Urinary bladder (tissue), 4 donors: ENCODE measurements around the gene PANK4. TPM values are rescaled to one million over a fixed set of nuclear protein-coding genes. Genes with fewer than 3 reads are reported as not detected.

Experiments used
- DNase-seq: peaks from one replicate; pipeline ENCODE4 v3.0.0-alpha.2; 2015; ENCODE audit errors: extremely low spot score
- H3K27ac ChIP-seq: one replicate; pipeline ENCODE4 v1.5.1; 2013; ENCODE audit warnings: low read depth, mild to moderate bottlenecking, moderate library complexity
- H3K36me3 ChIP-seq: one replicate; pipeline ENCODE4 v1.6.1; 2013; ENCODE audit warnings: mild to moderate bottlenecking, moderate library complexity; ENCODE audit not compliant: insufficient read depth
- H3K4me1 ChIP-seq: one replicate; pipeline ENCODE4 v1.6.1; 2013; ENCODE audit warnings: mild to moderate bottlenecking, moderate library complexity; ENCODE audit not compliant: insufficient read depth
- H3K4me3 ChIP-seq: one replicate; pipeline ENCODE4 v1.5.1; 2013; ENCODE audit warnings: low read depth, low read length
- WGBS: extraction: QIAGEN DNeasy Blood & Tissue Kit; methylation state at CpG from one replicate; pipeline ENCODE4 v1.1.7; 2013; 5-methylcytosine and 5-hydroxymethylcytosine counted together
- polyA plus RNA-seq: library from polyadenylated mRNA; stranded (reverse); fragments of 200-250 nt; gene quantifications from one replicate; pipeline ENCODE4 v1.2.3, GENCODE V29; 2013
- total RNA-seq: library from RNA; depleted of rRNA; stranded (reverse); fragments of >200 nt; gene quantifications from one replicate; pipeline ENCODE4 v1.2.3, GENCODE V29; 2014
- donor health status: healthy with polysubstance abuse.
- donor health status: healthy.

The PANK4 gene
- total and polyA plus RNA-seq, 2 donors, result 19.2 to 28.6 TPM

DNA sequence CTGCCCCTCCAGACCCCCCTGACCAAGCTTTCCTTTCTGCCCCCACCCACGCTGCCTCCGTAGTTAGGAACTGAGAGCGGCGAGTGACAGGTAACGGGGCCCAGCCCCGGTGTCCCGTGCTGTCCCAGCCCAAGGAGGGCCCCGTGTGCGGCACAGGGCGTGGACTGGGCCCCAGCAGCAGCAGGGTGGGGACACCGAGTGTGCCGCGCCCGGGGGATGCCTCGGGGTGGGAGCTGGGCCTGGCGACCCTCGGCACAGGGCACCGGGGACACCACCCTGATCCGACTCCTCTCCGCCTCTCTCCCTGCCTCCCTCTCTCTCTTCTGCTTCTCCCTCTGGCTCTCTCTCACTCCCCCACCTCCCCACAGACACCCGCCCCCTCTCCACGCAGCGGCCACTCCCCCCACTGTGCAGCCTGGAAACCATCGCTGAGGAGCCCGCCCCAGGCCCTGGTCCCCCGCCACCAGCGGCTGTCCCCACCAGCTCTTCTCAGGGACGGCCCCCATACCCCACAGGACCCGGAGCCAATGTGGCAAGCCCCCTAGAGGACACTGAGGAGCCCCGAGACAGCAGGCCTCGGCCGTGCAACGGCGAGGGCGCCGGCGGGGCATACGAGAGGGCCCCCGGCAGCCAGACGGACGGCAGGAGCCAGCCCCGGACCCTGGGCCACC is 22.7 kb downstream of the PANK4 start:
- 33% methylated on average over 42 of the region's 42 CpGs for WGBS
- DNase-seq, result no peak
- Histone ChIP-seq H3K4me1 (no peaks in the 10 kb centered on the region), H3K27ac (no peak overlapping the region), H3K36me3 (peaks cover 3% of the 10 kb centered on the region), H3K4me3 (no peak overlapping the region)

DNA sequence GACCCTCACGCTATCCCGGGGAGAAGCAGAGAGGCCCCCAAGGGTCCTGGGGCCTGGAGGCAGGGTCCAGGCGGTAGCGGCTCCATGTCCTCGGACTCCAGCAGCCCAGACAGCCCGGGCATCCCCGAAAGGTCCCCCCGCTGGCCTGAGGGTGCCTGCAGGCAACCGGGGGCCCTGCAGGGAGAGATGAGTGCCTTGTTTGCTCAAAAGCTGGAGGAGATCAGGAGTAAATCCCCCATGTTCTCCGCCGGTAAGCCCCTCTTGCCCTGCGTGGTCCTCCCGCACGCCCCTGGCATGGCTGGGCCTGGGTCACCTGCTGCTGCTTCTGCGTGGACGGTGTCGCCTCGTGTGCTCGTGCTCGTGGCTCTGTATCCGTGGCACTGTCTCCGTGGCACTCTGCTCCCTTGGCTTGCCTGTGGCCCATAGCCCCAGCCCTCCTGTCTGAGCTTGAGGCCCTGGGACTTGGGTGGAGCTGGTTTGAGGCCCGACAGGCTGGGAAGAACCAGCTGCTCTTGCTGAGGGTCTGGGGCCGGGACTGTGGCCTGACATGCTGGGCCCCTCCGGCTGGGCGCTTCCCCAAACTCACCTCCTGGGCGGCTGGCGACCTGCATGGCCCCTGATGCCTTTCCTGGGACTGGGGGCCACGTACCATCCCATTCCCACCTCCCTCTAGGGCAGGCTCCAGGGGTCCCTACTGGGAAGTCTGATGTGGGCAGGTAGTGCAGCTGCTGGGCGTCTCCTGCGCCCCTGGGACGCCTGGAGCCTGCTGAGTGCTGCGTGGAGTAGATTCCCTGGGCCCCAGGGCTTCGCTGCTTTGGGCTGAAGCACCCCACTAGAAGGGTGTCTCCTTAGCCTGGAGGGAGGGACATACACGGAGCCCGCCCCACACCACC is 23.5 kb downstream of the PANK4 start:
- no peaks in the 10 kb centered on the region for H3K4me1 ChIP-seq
- no peak for DNase-seq
- no peak overlapping the region for H3K27ac ChIP-seq
- H3K36me3 ChIP-seq, result peaks cover 1% of the 10 kb centered on the region
- 57% methylated on average over 36 of the region's 36 CpGs for WGBS
- no peak overlapping the region for H3K4me3 ChIP-seq

DNA sequence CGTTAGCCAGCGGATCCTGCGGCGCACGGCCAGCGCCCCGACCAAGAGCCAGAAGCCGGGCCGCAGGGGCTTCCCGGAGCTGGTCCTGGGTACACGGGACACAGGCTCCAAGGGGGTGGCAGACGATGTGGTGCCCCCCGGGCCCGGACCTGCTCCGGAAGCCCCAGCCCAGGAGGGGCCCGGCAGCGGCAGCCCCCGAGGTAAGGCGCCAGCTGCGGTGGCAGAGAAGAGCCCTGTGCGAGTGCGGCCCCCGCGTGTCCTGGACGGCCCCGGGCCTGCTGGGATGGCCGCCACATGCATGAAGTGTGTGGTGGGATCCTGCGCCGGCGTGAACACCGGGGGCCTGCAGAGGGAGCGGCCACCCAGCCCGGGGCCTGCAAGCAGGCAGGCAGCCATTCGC is 24.2 kb downstream of the PANK4 start:
- no peak for DNase-seq
- Histone ChIP-seq H3K4me1 (no peaks in the 10 kb centered on the region), H3K4me3 (no peak overlapping the region), H3K36me3 (no peaks in the 10 kb centered on the region), H3K27ac (no peak overlapping the region)
- WGBS, result 84% methylated on average over 34 of the region's 34 CpGs

DNA sequence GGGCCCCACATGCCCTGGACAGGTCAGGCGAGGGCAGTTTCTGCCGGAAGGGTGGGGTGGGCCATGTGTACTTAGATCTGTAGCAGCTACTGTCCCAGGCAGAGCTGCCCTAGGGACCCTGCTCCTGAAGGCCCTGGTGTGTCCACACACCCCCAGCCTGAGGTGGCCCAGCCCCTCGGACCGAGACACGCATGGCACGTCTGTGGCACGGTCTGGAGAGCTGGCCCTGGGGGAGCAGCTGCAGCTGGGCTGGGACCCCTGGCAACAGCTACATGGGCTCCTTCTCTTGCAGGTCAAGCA is 24.6 kb downstream of the PANK4 start:
- no peak for DNase-seq
- Histone ChIP-seq H3K4me1 (no peaks in the 10 kb centered on the region), H3K4me3 (no peak overlapping the region), H3K27ac (no peak overlapping the region), H3K36me3 (no peaks in the 10 kb centered on the region)
- 72% methylated on average over 7 of the region's 7 CpGs for WGBS

DNA sequence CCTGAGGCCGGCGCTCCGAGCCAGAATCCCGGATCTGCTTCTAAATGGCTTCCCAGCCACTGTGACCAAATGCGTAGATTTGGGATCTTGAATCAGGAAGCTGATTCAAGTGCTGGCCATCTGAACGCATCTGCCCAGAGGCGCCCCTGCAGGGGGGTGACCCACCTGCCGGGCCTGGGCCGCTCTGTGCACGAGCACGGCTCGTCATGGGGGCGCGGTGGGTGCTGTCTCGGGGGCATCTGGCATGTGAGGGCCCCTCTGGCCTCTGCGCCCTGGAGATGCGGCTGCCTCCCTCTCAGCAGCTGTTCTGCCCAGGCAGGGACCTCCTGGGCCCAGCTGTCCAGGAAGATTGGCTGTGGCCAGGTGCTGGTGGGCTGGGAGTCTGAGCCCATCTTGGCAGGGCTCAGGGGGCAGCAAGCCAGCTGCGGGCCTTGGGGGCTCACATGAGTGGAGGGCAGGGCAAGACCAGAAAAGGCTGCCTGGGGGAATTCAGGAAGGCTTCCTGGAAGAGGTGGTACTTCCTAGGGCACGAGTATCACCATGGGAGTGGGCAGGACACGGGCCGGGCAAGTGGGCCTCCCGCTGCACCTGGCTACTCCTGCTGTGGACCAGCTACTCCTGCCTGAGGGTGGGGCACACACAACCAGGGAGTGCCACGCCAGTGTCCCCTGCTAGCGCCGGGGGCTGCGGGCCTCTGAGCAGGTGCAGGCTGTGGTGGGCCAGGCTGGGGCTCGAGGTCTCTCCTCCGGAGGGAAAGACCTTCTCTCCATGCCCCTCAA is 25.2 kb downstream of the PANK4 start:
- H3K4me1 ChIP-seq, result no peaks in the 10 kb centered on the region
- WGBS, result 71% methylated on average over 28 of the region's 28 CpGs
- no peak overlapping the region for H3K4me3 ChIP-seq
- H3K27ac ChIP-seq, result no peak overlapping the region
- H3K36me3 ChIP-seq, result no peaks in the 10 kb centered on the region
- no peak for DNase-seq

DNA sequence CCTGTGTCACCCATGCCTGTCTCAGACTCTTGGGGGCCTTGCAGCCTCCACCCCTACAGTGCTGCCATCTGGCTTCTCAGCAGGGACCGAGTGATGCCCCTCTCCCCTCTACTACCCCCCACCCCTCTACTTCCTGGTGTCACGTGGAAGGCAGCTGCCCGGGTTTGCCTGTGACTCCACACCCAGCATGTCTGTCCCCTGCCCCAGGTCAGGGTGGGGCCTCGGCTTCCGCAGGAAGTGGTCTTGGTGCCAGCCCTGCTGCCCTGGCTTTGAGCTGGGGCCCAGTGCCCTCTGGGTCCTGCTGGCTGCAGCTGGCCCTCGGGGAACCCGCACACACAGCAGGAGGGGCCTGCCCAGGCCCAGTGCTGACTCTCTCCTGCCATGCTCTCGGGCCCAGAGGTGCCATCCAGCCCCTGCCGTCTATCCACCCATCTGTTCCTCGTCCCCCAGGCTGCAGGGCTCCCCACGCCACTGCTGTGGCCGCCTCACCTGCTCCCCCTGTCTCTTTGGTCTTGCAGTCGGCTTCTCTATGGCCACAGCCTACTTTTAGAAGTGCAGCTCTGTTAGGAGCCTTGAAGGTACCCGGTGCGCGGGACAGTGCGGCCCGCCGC is 26.3 kb downstream of the PANK4 start:
- no peaks in the 10 kb centered on the region for H3K36me3 ChIP-seq
- DNase-seq, result no peak
- H3K27ac ChIP-seq, result no peak overlapping the region
- WGBS, result 57% methylated on average over 19 of the region's 19 CpGs
- H3K4me3 ChIP-seq, result no peak overlapping the region
- no peaks in the 10 kb centered on the region for H3K4me1 ChIP-seq

DNA sequence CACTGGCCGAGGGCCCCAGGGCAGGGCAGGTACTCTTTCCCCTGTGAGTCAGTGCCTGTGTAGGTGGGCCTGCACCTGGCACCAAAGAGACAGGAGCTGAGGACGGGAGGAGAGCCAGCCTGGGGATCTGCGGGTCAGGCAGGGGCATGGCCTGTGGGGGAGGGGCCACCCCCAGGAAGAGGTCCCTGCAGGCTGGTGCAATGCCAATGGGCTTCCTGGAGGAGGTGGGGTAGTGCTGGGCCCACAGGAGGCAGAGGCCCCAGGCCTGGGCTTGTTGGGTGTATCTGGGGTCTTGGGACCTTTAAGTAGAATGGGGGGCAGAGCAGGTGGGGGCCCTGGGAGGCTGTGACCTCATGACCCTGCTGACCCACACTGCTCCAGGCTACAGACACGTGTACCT is 27.1 kb downstream of the PANK4 start:
- Histone ChIP-seq H3K4me1 (no peaks in the 10 kb centered on the region), H3K36me3 (no peaks in the 10 kb centered on the region), H3K27ac (no peak overlapping the region), H3K4me3 (no peak overlapping the region)
- WGBS, result 68% methylated on average over 4 of the region's 4 CpGs
- DNase-seq, result no peak

DNA sequence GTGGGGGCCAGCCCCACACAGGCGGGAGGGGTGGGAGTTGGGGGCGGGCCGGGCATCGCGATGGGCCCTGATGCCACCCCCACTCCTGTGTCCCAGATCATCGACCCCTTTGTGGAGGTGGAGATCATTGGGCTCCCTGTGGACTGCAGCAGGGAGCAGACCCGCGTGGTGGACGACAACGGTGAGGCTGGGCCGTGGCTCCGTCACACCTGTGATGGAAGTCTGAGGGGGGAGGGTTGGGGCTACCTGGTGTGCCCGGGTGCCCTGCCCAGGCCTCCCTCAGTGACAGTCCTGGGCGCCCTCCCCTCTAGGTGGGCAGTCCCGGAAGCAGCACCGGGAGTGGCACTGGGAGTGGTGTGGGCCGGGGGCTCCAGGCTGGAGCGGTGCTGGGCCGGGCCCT is 27.7 kb downstream of the PANK4 start:
- no peak overlapping the region for H3K4me3 ChIP-seq
- H3K4me1 ChIP-seq, result no peaks in the 10 kb centered on the region
- no peak for DNase-seq
- H3K36me3 ChIP-seq, result no peaks in the 10 kb centered on the region
- no peak overlapping the region for H3K27ac ChIP-seq
- WGBS, result 76% methylated on average over 19 of the region's 19 CpGs

DNA sequence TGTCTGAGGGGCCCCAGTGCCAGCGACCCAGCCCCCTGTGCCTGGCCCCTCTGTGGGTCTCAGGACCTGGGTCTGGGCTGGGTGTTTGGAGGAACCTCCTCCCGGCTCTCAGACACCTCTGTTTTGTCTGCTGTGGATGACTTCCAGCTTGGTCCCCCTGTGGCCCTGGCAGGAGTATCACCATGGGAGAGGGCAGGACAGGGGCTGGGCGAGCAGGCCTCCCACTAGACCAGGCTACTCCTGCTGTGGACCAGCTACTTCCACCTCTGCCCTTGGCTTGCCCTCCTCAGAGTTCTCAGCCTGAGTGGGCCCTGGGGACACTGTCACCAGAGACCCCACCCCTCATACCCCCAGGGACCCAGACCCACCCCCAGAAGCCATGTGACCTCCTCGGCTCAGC is 28.5 kb downstream of the PANK4 start:
- H3K4me3 ChIP-seq, result no peak overlapping the region
- no peaks in the 10 kb centered on the region for H3K36me3 ChIP-seq
- no peak for DNase-seq
- no peak overlapping the region for H3K27ac ChIP-seq
- H3K4me1 ChIP-seq, result no peaks in the 10 kb centered on the region
- WGBS, result 51% methylated on average over 4 of the region's 4 CpGs

DNA sequence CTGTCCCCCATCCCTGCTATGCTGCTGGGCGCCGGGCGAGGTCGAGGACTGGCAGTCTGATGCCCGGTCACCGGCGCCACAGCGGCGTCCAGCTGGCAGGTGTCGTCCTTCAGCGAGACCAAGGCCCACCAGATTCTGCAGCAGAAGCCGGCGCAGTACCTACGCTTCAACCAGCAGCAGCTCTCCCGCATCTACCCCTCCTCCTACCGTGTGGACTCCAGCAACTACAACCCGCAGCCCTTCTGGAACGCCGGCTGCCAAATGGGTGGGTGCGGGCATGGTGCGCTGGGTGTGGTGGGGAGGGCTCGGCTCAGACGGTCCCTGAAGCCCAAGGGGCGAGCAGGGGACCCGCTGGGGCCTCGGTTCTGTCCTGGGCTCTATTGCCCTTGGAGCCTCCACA is 29.6 kb downstream of the PANK4 start:
- no peaks in the 10 kb centered on the region for H3K4me1 ChIP-seq
- no peak overlapping the region for H3K27ac ChIP-seq
- no peaks in the 10 kb centered on the region for H3K36me3 ChIP-seq
- no peak for DNase-seq
- 87% methylated on average over 26 of the region's 26 CpGs for WGBS
- no peak overlapping the region for H3K4me3 ChIP-seq

DNA sequence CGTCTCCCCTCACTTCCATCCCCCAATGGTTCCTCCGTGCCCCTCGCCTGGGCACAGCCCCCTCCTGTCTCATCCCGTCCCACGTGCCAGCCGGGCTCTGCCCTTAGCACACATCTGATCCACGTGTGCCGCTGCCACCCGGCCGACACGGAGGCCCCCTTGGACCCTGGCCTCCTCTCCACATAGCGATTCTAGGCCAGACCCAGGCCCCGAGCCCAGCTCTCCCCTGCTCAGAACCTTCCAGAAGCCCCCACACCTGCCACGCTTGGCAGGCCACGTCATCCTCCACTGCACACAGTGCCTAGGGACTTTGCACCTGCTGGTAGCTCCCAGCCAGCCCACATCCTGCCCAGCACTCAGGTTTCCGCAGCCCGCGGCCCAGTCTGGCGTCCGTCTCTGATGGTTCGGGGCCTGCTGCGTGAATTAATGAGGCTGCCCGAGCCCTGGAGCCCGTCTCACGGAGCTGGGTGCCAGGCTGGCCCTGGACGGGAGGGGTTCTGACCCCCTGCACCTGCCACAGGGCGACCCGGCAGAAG is 30.2 kb downstream of the PANK4 start:
- 88% methylated on average over 28 of the region's 28 CpGs for WGBS
- no peak for DNase-seq
- Histone ChIP-seq H3K36me3 (no peaks in the 10 kb centered on the region), H3K4me3 (no peak overlapping the region), H3K4me1 (no peaks in the 10 kb centered on the region), H3K27ac (no peak overlapping the region)

DNA sequence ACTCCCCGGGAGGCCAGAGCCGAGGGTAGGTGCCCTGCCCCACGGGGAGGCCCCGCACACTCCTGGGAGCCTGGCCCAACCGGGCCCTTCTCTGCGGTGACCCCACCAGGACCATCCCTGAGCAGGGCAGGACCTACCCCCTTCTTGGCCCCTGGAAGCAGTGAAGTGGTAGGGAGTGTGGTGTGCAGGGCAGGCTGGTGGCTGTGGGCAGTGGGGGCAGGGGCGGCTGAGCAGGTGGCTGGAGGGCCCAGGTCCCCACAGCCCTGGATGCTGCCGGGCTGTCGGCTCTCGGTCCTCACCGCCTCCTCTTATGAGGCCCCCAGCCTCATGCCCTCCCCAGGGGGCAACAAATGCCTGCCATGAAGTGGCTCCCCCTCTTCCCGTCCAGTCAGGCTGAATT is 30.9 kb downstream of the PANK4 start:
- WGBS, result 92% methylated on average over 12 of the region's 12 CpGs
- no peak overlapping the region for H3K4me3 ChIP-seq
- H3K36me3 ChIP-seq, result no peaks in the 10 kb centered on the region
- H3K4me1 ChIP-seq, result no peaks in the 10 kb centered on the region
- H3K27ac ChIP-seq, result no peak overlapping the region
- no peak for DNase-seq

DNA sequence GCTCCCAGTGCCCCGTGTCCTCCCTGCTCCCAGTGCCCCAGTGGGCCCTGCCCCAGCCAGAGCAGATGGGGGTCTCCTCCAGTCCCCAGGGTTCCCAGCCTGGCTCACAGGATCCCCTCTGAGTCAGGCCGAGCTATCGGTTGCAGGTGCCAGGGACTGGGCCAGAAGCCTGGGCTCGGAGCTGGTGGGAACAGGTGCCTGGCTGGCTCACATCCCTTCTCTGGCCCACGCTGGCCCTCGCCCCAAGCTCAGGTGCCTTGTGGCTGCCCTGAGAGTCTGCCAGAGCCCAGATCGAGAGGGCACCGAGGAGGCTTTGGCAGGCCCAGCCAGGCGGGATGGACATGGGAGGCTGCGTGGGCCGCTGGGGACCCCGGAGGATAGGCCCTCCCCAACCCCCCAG is 31.4 kb downstream of the PANK4 start:
- Histone ChIP-seq H3K36me3 (no peaks in the 10 kb centered on the region), H3K27ac (no peak overlapping the region), H3K4me1 (no peaks in the 10 kb centered on the region), H3K4me3 (no peak overlapping the region)
- no peak for DNase-seq
- 89% methylated on average over 12 of the region's 12 CpGs for WGBS
